Esophagus squamous epithelium (tissue), 5 donors: ENCODE data around the gene CCDC187. TPM values are rescaled to one million over a fixed set of nuclear protein-coding genes. Genes with fewer than 3 reads are reported as not detected.

Experiments used
- DNase-seq: peaks from one replicate; lab custom pipeline; 2025; lab: John Stamatoyannopoulos, UW
- H3K27ac ChIP-seq, 4 donors: fragments of 200-600 bp; sonication (generic); one replicate each; pipeline ENCODE4 v1.5.1; 2016 to 2019; ENCODE audit warnings: mild to moderate bottlenecking in 1 of 4
- H3K27me3 ChIP-seq, 4 donors: fragments of 200-600 bp; sonication (generic); 1 replicate in 3 of 4; 2 replicates in 1 of 4; pipeline versions ENCODE4 v1.5.1 to v1.6.0; 2017 to 2021; ENCODE audit warnings: antibody characterized with exemption in 1 of 4
- H3K36me3 ChIP-seq, 3 donors: fragments of 200-600 bp; sonication (generic); one replicate each; pipeline ENCODE4 v1.5.1; 2016 to 2019
- H3K4me1 ChIP-seq, 3 donors: fragments of 200-600 bp; sonication (generic); one replicate each; pipeline ENCODE4 v1.5.1; 2017 to 2019
- H3K4me3 ChIP-seq, 4 donors: fragments of 200-600 bp; sonication (generic); 1 replicate in 3 of 4; 2 replicates in 1 of 4; pipeline ENCODE4 v1.5.1; 2016 to 2019; ENCODE audit warnings: mild to moderate bottlenecking in 2 of 4, moderate library complexity in 1 of 4
- H3K9me3 ChIP-seq, 3 donors: fragments of 200-600 bp; sonication (generic); one replicate each; pipeline ENCODE4 v1.5.1; 2016 to 2019
- CTCF ChIP-seq, 6 experiments: fragments of 450-650 bp in 4 of 6; fragments of 200-600 bp in 2 of 6; sonication (generic) in 2 of 6; IDR thresholded peaks; one replicate each; pipeline ENCODE4 v1.5.1; 2016 to 2019; ENCODE audit warnings: antibody characterized with exemption in 6 of 6, mild to moderate bottlenecking in 4 of 6, moderate library complexity in 4 of 6
- POLR2A ChIP-seq, 4 donors: fragments of 450-650 bp; IDR thresholded peaks; one replicate each; pipeline ENCODE4 v1.6.1; 2017; ENCODE audit warnings: antibody characterized with exemption in 4 of 4, mild to moderate bottlenecking in 4 of 4, moderate library complexity in 3 of 4
- WGBS, 2 donors: methylation state at CpG; one replicate each; pipeline ENCODE4 v1.1.5; 2018; 5-methylcytosine and 5-hydroxymethylcytosine counted together
- intact Hi-C: fragments of 100-400 bp; cut with DNase I; formaldehyde crosslinking; loops from one replicate; pipeline ENCODE4 v1.15.0; 2022
- total RNA-seq, 4 donors: library from RNA; depleted of rRNA; stranded (reverse); fragments of >200 nt; gene quantifications; one replicate each; pipeline ENCODE4 v1.1.0, GENCODE V29; 2016
- donor health status: DM: yes; HTN: yes; CAD: no.

The CCDC187 gene
- total RNA-seq, 4 donors from 2014 or later = not detected

- H3K36me3 ChIP-seq = no peaks in the 10 kb centered on the region
- H3K27me3 ChIP-seq = peaks cover 0 to 65% (median 0%) of the 10 kb centered on the region in 4 donors
- DNase-seq = no peak
- WGBS, 2 donors = 68% methylated on average over 21 of the region's 34 CpGs; no CpG with 5 or more reads in 1 of the 2 donors
- intact Hi-C loops = no loop called here
- no peaks in the 10 kb centered on the region for H3K9me3 ChIP-seq
- no peak overlapping the region for H3K27ac ChIP-seq
- H3K4me1 ChIP-seq = peaks cover 0 to 6% (median 0%) of the 10 kb centered on the region in 3 donors
- TF ChIP-seq CTCF (IDR thresholded peaks at IDR 0.05) (no peak), POLR2A (IDR thresholded peaks at IDR 0.05) (no peak)
- H3K4me3 ChIP-seq = no peak overlapping the region
These were observed 649 bp downstream of the CCDC187 start for GRCh38 chr9:136303066-136303824.

- H3K9me3 ChIP-seq = no peaks in the 10 kb centered on the region
- DNase-seq = no peak
- intact Hi-C loops = no loop called here
- TF ChIP-seq POLR2A (IDR thresholded peaks at IDR 0.05) (no peak), CTCF (IDR thresholded peaks at IDR 0.05) (no peak)
- H3K27ac ChIP-seq = no peak overlapping the region
- H3K27me3 ChIP-seq = peaks cover 0 to 72% (median 0%) of the 10 kb centered on the region in 4 donors
- H3K4me3 ChIP-seq = no peak overlapping the region
- H3K4me1 ChIP-seq = peaks cover 0 to 9% (median 0%) of the 10 kb centered on the region in 3 donors
- 89% methylated on average over 7 to 11 of the region's 12 CpGs for WGBS, 2 donors
- H3K36me3 ChIP-seq = no peaks in the 10 kb centered on the region
These were observed 1.4 kb downstream of the CCDC187 start for GRCh38 chr9:136302527-136302926.

GRCh38 chr9:136300866-136301265 is 3.0 kb downstream of the CCDC187 start:
- no peak for DNase-seq
- TF ChIP-seq CTCF (IDR thresholded peaks at IDR 0.05) = no peak
- no peak for TF ChIP-seq POLR2A (IDR thresholded peaks at IDR 0.05)
- intact Hi-C loops = no loop called here
- no peak overlapping the region for H3K27ac ChIP-seq
- WGBS, 2 donors = 89 to 97% methylated on average over 3 to 13 of the region's 13 CpGs
- H3K27me3 ChIP-seq = peaks cover 0 to 72% (median 0%) of the 10 kb centered on the region in 4 donors
- no peaks in the 10 kb centered on the region for H3K9me3 ChIP-seq
- no peaks in the 10 kb centered on the region for H3K36me3 ChIP-seq
- peaks cover 0 to 25% (median 8%) of the 10 kb centered on the region in 3 donors for H3K4me1 ChIP-seq
- no peak overlapping the region for H3K4me3 ChIP-seq

GRCh38 chr9:136300016-136300545 is 3.8 kb downstream of the CCDC187 start:
- 64 to 82% methylated on average over 6 to 9 of the region's 14 CpGs for WGBS, 2 donors
- TF ChIP-seq POLR2A (IDR thresholded peaks at IDR 0.05) (no peak), CTCF (IDR thresholded peaks at IDR 0.05) (no peak)
- no peaks in the 10 kb centered on the region for H3K36me3 ChIP-seq
- H3K27me3 ChIP-seq = peaks cover 0 to 71% (median 0%) of the 10 kb centered on the region in 4 donors
- intact Hi-C loops = no loop called here
- no peak for DNase-seq
- H3K4me1 ChIP-seq = peaks cover 0 to 25% (median 8%) of the 10 kb centered on the region in 3 donors
- H3K9me3 ChIP-seq = no peaks in the 10 kb centered on the region
- no peak overlapping the region for H3K4me3 ChIP-seq
- H3K27ac ChIP-seq = no peak overlapping the region

- 0% methylated on average over 1 of the region's 7 CpGs; no CpG with 5 or more reads in 1 of the 2 donors for WGBS, 2 donors
- intact Hi-C loops = no loop called here
- DNase-seq = no peak
- H3K36me3 ChIP-seq = no peaks in the 10 kb centered on the region
- no peak overlapping the region for H3K27ac ChIP-seq
- peaks cover 0 to 25% (median 8%) of the 10 kb centered on the region in 3 donors for H3K4me1 ChIP-seq
- H3K4me3 ChIP-seq = no peak overlapping the region
- H3K9me3 ChIP-seq = no peaks in the 10 kb centered on the region
- no peak for TF ChIP-seq POLR2A (IDR thresholded peaks at IDR 0.05)
- TF ChIP-seq CTCF (IDR thresholded peaks at IDR 0.05) = no peak
- peaks cover 0 to 71% (median 0%) of the 10 kb centered on the region in 4 donors for H3K27me3 ChIP-seq
These were observed 4.4 kb downstream of the CCDC187 start for GRCh38 chr9:136299541-136299940.
